Lower leg skin (tissue), 4 donors: Measurements from ENCODE around the gene ELN. TPM values are rescaled to one million over a fixed set of nuclear protein-coding genes. Genes with fewer than 3 reads are reported as not detected.

Experiments
- DNase-seq, 2 donors: peaks; one replicate each; pipeline ENCODE4 v3.0.0-alpha.2; 2019; ENCODE audit warnings: low spot score in 2 of 2
- H3K4me3 ChIP-seq: fragments of 200-600 bp; sonication (generic); 2 replicates; pipeline ENCODE4 v1.5.1; 2017; ENCODE audit warnings: mild to moderate bottlenecking, low read depth; ENCODE audit not compliant: poor library complexity, severe bottlenecking
- POLR2A ChIP-seq, 2 donors: fragments of 450-650 bp; IDR thresholded peaks; one replicate each; pipeline ENCODE4 v1.6.1; 2016 to 2017; ENCODE audit warnings: antibody characterized with exemption in 2 of 2, mild to moderate bottlenecking in 1 of 2, moderate library complexity in 1 of 2
- WGBS, 2 donors: methylation state at CpG; one replicate each; pipeline ENCODE4 v1.1.5; 2018; 5-methylcytosine and 5-hydroxymethylcytosine counted together
- intact Hi-C: fragments of 100-400 bp; cut with DNase I; formaldehyde crosslinking; loops from one replicate; pipeline ENCODE4 v1.15.0; 2023; ENCODE audit warnings: low total_unique reads
- total RNA-seq, 4 donors: library from RNA; depleted of rRNA; stranded (reverse); fragments of >200 nt; gene quantifications; one replicate each; pipeline ENCODE4 v1.1.0, GENCODE V29; 2016
- TF ChIP-seq, protein P1 (sequence below), 3 donors: fragments of 450-650 bp; IDR thresholded peaks; one replicate each; pipeline ENCODE4 v1.5.1; 2016; ENCODE audit warnings: antibody characterized with exemption in 3 of 3, mild to moderate bottlenecking in 3 of 3, moderate library complexity in 2 of 3

Gene ELN
- total RNA-seq, 4 donors from 2014 or later: 5.6 to 96.2 (median 32.4) TPM

GRCh38 chr7:74069790-74070618, 42.0 kb downstream of the ELN start:
- intact Hi-C loops: loop anchor here (5.0 kb wide), 2 partner anchors 137 to 332 kb away; no protein-coding TSS in a partner anchor
- H3K4me3 ChIP-seq: no peak overlapping the region
- no peak for DNase-seq
- no peak for TF ChIP-seq POLR2A (IDR thresholded peaks at IDR 0.05)
- TF ChIP-seq, protein P1, sequence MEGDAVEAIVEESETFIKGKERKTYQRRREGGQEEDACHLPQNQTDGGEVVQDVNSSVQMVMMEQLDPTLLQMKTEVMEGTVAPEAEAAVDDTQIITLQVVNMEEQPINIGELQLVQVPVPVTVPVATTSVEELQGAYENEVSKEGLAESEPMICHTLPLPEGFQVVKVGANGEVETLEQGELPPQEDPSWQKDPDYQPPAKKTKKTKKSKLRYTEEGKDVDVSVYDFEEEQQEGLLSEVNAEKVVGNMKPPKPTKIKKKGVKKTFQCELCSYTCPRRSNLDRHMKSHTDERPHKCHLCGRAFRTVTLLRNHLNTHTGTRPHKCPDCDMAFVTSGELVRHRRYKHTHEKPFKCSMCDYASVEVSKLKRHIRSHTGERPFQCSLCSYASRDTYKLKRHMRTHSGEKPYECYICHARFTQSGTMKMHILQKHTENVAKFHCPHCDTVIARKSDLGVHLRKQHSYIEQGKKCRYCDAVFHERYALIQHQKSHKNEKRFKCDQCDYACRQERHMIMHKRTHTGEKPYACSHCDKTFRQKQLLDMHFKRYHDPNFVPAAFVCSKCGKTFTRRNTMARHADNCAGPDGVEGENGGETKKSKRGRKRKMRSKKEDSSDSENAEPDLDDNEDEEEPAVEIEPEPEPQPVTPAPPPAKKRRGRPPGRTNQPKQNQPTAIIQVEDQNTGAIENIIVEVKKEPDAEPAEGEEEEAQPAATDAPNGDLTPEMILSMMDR (IDR thresholded peaks at IDR 0.05): no peak
- WGBS, 2 donors: 71 to 75% methylated on average over 11 of the region's 11 CpGs

DNA sequence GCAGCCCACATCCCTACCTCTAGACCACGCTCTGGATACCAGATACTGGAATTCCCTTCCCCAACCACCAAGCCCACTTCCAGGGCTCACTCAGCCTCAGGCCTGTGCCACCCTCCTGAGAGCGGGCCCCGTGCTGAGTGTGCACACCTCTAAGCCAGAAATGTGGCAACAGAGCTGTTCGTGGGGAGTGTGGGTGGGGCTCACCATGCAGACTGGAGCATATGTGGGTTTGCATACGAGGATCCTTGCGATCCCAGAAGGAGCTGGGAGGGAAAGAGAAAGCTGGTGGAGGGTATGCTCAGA, 42.6 kb downstream of the ELN start:
- intact Hi-C loops: no loop called here
- TF ChIP-seq, protein P1 (IDR thresholded peaks at IDR 0.05): no peak
- no peak for TF ChIP-seq POLR2A (IDR thresholded peaks at IDR 0.05)
- 38 to 63% methylated on average over 6 of the region's 6 CpGs for WGBS, 2 donors
- H3K4me3 ChIP-seq: no peak overlapping the region
- DNase-seq: no peak

- DNase-seq: no peak
- H3K4me3 ChIP-seq: no peak overlapping the region
- TF ChIP-seq, protein P1 (IDR thresholded peaks at IDR 0.05): no peak
- no peak for TF ChIP-seq POLR2A (IDR thresholded peaks at IDR 0.05)
- intact Hi-C loops: no loop called here
- 88 to 96% methylated on average over 3 of the region's 3 CpGs for WGBS, 2 donors
Measured at GRCh38 chr7:74071121-74071520, 43.1 kb downstream of the ELN start.

DNA sequence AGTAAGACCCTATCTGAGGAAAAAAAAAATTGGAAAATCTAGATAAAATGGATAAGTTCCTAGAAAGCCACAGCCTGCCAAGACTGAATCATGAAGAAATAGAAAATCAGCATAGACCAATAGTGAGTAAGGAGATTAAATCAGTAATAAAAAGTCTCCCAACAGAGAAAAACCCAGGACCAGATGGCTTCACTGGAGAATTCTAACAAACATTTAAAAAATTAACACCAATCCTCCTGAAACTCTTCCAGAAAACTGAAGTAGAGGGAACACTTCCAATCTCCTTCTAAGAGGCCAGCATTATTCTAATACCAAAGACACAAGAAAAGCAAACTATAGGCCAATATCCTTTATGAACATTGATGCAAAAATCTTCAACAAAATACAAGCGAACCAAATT, 46.8 kb downstream of the ELN start:
- intact Hi-C loops: no loop called here
- TF ChIP-seq POLR2A (IDR thresholded peaks at IDR 0.05): no peak
- TF ChIP-seq, protein P1 (IDR thresholded peaks at IDR 0.05): no peak
- 81 to 89% methylated on average over 1 of the region's 1 CpG for WGBS, 2 donors
- no peak for DNase-seq
- no peak overlapping the region for H3K4me3 ChIP-seq

DNA sequence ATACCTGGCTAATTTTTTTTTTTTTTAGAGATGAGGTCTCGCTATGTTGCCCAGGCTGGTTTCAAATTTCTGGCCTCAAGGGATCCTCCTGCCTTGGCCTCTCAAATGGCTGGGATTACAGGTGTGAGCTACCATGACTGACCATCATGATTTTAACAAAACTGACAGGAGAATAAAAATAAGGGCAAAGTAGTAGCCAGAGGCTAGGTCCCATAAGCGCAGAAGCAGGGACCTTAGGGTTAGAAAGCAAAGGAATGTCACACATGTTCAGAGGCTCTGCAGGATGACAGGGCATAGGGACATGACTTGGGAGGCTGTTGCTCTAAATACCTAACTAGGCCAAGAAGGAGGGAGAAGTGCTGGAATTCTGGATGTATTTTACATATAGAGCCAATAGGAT, 50.5 kb downstream of the ELN start:
- WGBS, 2 donors: 93 to 100% methylated on average over 2 of the region's 2 CpGs
- no peak for TF ChIP-seq POLR2A (IDR thresholded peaks at IDR 0.05)
- TF ChIP-seq, protein P1 (IDR thresholded peaks at IDR 0.05): no peak
- H3K4me3 ChIP-seq: no peak overlapping the region
- intact Hi-C loops: no loop called here
- DNase-seq: no peak

- TF ChIP-seq, protein P1 (IDR thresholded peaks at IDR 0.05): no peak
- TF ChIP-seq POLR2A (IDR thresholded peaks at IDR 0.05): no peak
- WGBS, 2 donors: 86 to 92% methylated on average over 9 of the region's 9 CpGs
- no peak overlapping the region for H3K4me3 ChIP-seq
- DNase-seq: no peak
- intact Hi-C loops: no loop called here
Measured at GRCh38 chr7:74082770-74083116, 54.8 kb downstream of the ELN start.
